Omental fat pad (tissue), 4 donors: ENCODE results near the gene FAM163A. TPM values are rescaled to one million over a fixed set of nuclear protein-coding genes. Genes with fewer than 3 reads are reported as not detected.
"Not testable (repeated sequence)": the region's sequence is repeated elsewhere in the genome, so short reads cannot be mapped to it uniquely, and the experiment has no call there.

Experiments used
- ATAC-seq: fragments of 150-250 bp; one replicate; pipeline ENCODE4 v1.9.1; 2016; ENCODE audit warnings: mild to moderate bottlenecking, moderate library complexity; ENCODE audit not compliant: low FRiP score
- DNase-seq: peaks from one replicate; pipeline ENCODE4 v3.0.0-alpha.2; 2019; ENCODE audit warnings: low spot score
- CTCF ChIP-seq, 3 donors: fragments of 450-650 bp; IDR thresholded peaks; one replicate each; pipeline ENCODE4 v1.5.1; 2016 to 2017; ENCODE audit warnings: antibody characterized with exemption in 3 of 3, mild to moderate bottlenecking in 3 of 3, moderate library complexity in 2 of 3
- total RNA-seq, 4 donors: library from RNA; depleted of rRNA; stranded (reverse); fragments of >200 nt; gene quantifications; one replicate each; pipeline ENCODE4 v1.1.0, GENCODE V29; 2016

FAM163A gene
- total RNA-seq, 4 donors from 2014 or later = 0.13 to 0.56 TPM; not detected in 2

GRCh38 chr1:179798864-179799516 lies 55.9 kb downstream of the FAM163A start:
- DNase-seq (no peak), ATAC-seq (no peak)
- no peak for TF ChIP-seq CTCF (IDR thresholded peaks at IDR 0.05)

- ATAC-seq = no peak
- TF ChIP-seq CTCF (IDR thresholded peaks at IDR 0.05) = no peak
- no peak for DNase-seq
These were observed 57.4 kb downstream of the FAM163A start for GRCh38 chr1:179800481-179800880.

- TF ChIP-seq CTCF (IDR thresholded peaks at IDR 0.05) = no peak
- ATAC-seq = no peak
- DNase-seq = no peak
These were observed 60.0 kb downstream of the FAM163A start for GRCh38 chr1:179803104-179803503.

- ATAC-seq (no peak), DNase-seq (no peak)
- no peak for TF ChIP-seq CTCF (IDR thresholded peaks at IDR 0.05)
These were observed 60.8 kb downstream of the FAM163A start for GRCh38 chr1:179803918-179804317.

- not testable (repeated sequence) for DNase-seq, ATAC-seq
These were observed 61.3 kb downstream of the FAM163A start for GRCh38 chr1:179804417-179804816.

- ATAC-seq (no peak), DNase-seq (no peak)
- no peak for TF ChIP-seq CTCF (IDR thresholded peaks at IDR 0.05)
These were observed 62.5 kb downstream of the FAM163A start for GRCh38 chr1:179805291-179806195.

GRCh38 chr1:179806333-179806732 lies 63.2 kb downstream of the FAM163A start:
- no peak for DNase-seq
- ATAC-seq = no peak
- TF ChIP-seq CTCF (IDR thresholded peaks at IDR 0.05) = no peak
